Astrocyte (in vitro differentiated cells and primary cell): Measurements from ENCODE around the gene KIF4B.

ENCODE experiments used
- CTCF ChIP-seq: IDR thresholded peaks from 2 replicates; pipeline ENCODE4 v1.5.1; 2011; ENCODE audit warnings: low read depth, mild to moderate bottlenecking, inconsistent platforms, low read length, moderate library complexity; ENCODE audit not compliant: insufficient read depth
- EZH2 ChIP-seq: IDR thresholded peaks from 2 replicates; pipeline ENCODE4 v1.6.1; 2012; ENCODE audit warnings: mild to moderate bottlenecking, low read length, inconsistent platforms; ENCODE audit not compliant: insufficient read depth

- TF ChIP-seq CTCF: no peak
- TF ChIP-seq EZH2: no peak
Measured at GRCh38 chr5:154997746-154998145, 15.8 kb upstream of the KIF4B start.
